ENCODE data around the gene LAMA3. TPM values are rescaled to one million over a fixed set of nuclear protein-coding genes. Genes with fewer than 3 reads are reported as not detected.

Gene LAMA3
- total and polyA plus RNA-seq, 10 of the 15 experiments (the other 5 are each of a cell fraction or from before 2014, with no cell fraction given) = 0.37 to 6.5 (median 5.4) TPM

GRCh38 chr18:23652232-23652631, 37.0 kb upstream of the LAMA3 start:
- Histone ChIP-seq H3K27me3 (replicated peaks in 1 of 2; ENCODE audit: control insufficient read depth in 2 of 2, insufficient read depth in 2 of 2, low read length in 1 of 2) (no peaks in the 10 kb centered on the region; a peak in 1 of 4 replicates), H3K4me1 (ENCODE audit: control insufficient read depth, insufficient read depth, low read length) (no peaks in the 10 kb centered on the region), H3K79me2 (ENCODE audit: control insufficient read depth, insufficient read depth, low read length) (no peaks in the 10 kb centered on the region), H3K4me3 (no peak overlapping the region), H4K20me1 (ENCODE audit: control insufficient read depth, insufficient read depth) (no peaks in the 10 kb centered on the region), H2AFZ (ENCODE audit: control insufficient read depth, low read depth, low read length) (no peak overlapping the region), H3K9ac (ENCODE audit: control insufficient read depth, insufficient read depth, low read length) (no peak overlapping the region), H3K27ac (ENCODE audit: control insufficient read depth, insufficient read depth) (no peak overlapping the region), H3K9me3 (replicated peaks; ENCODE audit: control insufficient read depth, insufficient read depth, low read length) (no peaks in the 10 kb centered on the region), H3K4me2 (ENCODE audit: control insufficient read depth, insufficient read depth) (no peak overlapping the region), H3K36me3 (ENCODE audit: control insufficient read depth in 2 of 2, insufficient read depth in 2 of 2, low read length in 1 of 2) (no peaks in the 10 kb centered on the region)
- no peak for FAIRE-seq
- ChIA-PET RAD21 (ENCODE audit: unreplicated experiment) (interaction anchor here (1.0 kb wide), 1 partner anchor 49 kb away, joined by 3 read pairs; no protein-coding TSS in a partner anchor), CTCF (interaction anchor here (0.7 to 1.2 kb wide), 2 partner anchors 25 to 525 kb away, joined by 3 read pairs; no protein-coding TSS in a partner anchor), POLR2A (no interaction called here), SMC1A (ENCODE audit: uncharacterized antibody, unreplicated experiment) (interaction anchor here (1.0 kb wide), 1 partner anchor 12 kb away, joined by 3 read pairs; no protein-coding TSS in a partner anchor)
- no peak for ATAC-seq
- intact Hi-C loops (cut with micrococcal nuclease; ENCODE audit: unreplicated experiment) (no loop called here), in situ Hi-C loops (cut with MboI) (no loop called here)
- no peak for DNase-seq (ENCODE audit: low read depth, low spot score)
- no TSS peak for BruUV-seq (replicated peaks)
- no peak for TF ChIP-seq SPI1 (IDR thresholded peaks at IDR 0.05; ENCODE audit: borderline replicate concordance, insufficient read depth, low read depth, low read length)
- no peak for TF ChIP-seq ETV6 (conservative IDR thresholded peaks at IDR 0.05 in 1 of 2, IDR thresholded peaks at IDR 0.05 in 1 of 2; ENCODE audit: borderline replicate concordance in 1 of 2, low read depth in 1 of 2)
- no peak for TF ChIP-seq HCFC1 (IDR thresholded peaks at IDR 0.05; ENCODE audit: low read length)
- TF ChIP-seq RBBP5 (conservative IDR thresholded peaks at IDR 0.05) = no peak
- TF ChIP-seq BCLAF1 (IDR thresholded peaks at IDR 0.05) = no peak
- 6% methylated on average over 6 of the region's 6 CpGs for WGBS (ENCODE audit: insufficient coverage, insufficient replicate concordance, low lambda C conversion rate, missing lambda C conversion rate)

Measured in GM12878 (cell line).